Loucy (cell line): ENCODE measurements around the gene SOX3.

ENCODE experiments used
- CTCF ChIP-seq: fragments of 200-600 bp; sonication (generic); conservative IDR thresholded peaks from 2 replicates; pipeline ENCODE4 v1.5.1; 2014; ENCODE audit warnings: mild to moderate bottlenecking, antibody characterized with exemption, low read length
- EZH2phosphoT487 ChIP-seq: fragments of 200-600 bp; IDR thresholded peaks from 2 replicates; pipeline ENCODE4 v1.6.1; 2018; ENCODE audit warnings: antibody characterized with exemption, mild to moderate bottlenecking, moderate library complexity, borderline replicate concordance

GRCh38 chrX:140548985-140549384 lies 44.1 kb upstream of the SOX3 start:
- TF ChIP-seq CTCF = no peak
- TF ChIP-seq EZH2phosphoT487 = no peak
